ENCODE measurements around the gene SPSB1. TPM values are rescaled to one million over a fixed set of nuclear protein-coding genes. Genes with fewer than 3 reads are reported as not detected.

The SPSB1 gene
- total and polyA plus RNA-seq, 12 donors: 1.4 to 14.0 (median 9.9) TPM

- Histone ChIP-seq H3K4me3 (no peak overlapping the region), H3K9me3 (replicated peaks in 1 of 3) (no peaks in the 10 kb centered on the region), H3K27me3 (no peaks in the 10 kb centered on the region), H3K4me1 (replicated peaks in 1 of 2) (peaks cover 0 to 13% of the 10 kb centered on the region in 2 donors), H3K27ac (no peak overlapping the region), H3K36me3 (replicated peaks in 1 of 2) (no peaks in the 10 kb centered on the region)
- TF ChIP-seq POLR2A (IDR thresholded peaks at IDR 0.05) (no peak), CTCF (IDR thresholded peaks at IDR 0.05) (no peak)
- DNase-seq: no peak
- WGBS, 4 donors: 87 to 96% (median 92%) methylated on average over 7 of the region's 7 CpGs
- intact Hi-C loops (cut with DNase I): no loop called here
Observed at GRCh38 chr1:9317072-9317471, 24.4 kb downstream of the SPSB1 start.

DNA sequence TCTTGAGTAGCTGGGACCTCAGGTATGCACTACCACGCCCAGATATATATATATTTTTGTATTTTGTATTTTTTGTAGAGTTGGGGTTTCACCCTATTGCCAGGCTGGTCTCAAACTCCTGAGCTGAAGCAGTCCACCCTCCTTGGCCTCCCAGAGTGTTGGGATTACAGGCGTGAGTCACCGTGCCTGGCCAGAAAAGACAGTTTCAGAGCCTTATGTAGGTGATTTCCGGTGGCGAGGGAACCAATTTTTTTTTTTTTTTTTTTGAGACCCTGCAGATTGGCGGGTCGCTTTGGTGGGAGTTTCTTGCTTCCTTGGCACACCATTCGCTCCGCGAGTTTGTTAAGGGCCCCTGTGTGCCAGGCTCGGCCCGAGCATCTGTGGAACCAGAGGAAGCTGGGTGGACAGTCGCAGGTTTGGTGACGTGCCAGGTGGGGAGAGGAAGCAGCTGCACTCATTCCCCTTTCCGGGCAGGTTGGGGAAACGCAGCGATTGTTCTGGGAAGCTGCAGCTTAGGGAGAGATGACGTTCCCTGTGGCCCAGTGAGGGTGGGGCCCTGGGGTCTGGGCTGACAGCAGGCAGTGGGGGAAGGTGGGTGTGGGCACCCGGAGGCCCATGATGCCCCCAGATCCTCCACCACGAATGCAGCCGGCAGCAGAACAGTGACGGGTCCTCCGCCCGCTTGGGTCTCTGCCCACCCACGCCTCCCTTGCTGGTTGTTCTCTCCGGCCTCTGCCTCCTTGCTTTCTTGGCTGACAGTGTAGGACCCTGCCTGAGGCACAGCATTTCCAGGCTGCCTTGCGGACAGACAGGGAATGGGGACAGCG is 25.1 kb downstream of the SPSB1 start:
- DNase-seq: peak in 3 of 7 donors; percentile 35 to 53 (median 42)
- peak overlapping the region in 1 of 5 donors; percentile 59 for H3K27ac ChIP-seq
- H3K27me3 ChIP-seq: no peaks in the 10 kb centered on the region
- H3K4me3 ChIP-seq: no peak overlapping the region
- intact Hi-C loops (cut with DNase I): no loop called here
- WGBS, 4 donors: 63 to 72% (median 65%) methylated on average over 23 to 28 of the region's 28 CpGs
- no peaks in the 10 kb centered on the region for H3K9me3 ChIP-seq (replicated peaks in 1 of 3)
- peaks cover 0 to 20% of the 10 kb centered on the region in 2 donors for H3K4me1 ChIP-seq (replicated peaks in 1 of 2)
- no peaks in the 10 kb centered on the region for H3K36me3 ChIP-seq (replicated peaks in 1 of 2)
- TF ChIP-seq CTCF (IDR thresholded peaks at IDR 0.05): no peak
- no peak for TF ChIP-seq POLR2A (IDR thresholded peaks at IDR 0.05)

GRCh38 chr1:9319208-9319788 is 26.6 kb downstream of the SPSB1 start:
- no peaks in the 10 kb centered on the region for H3K27me3 ChIP-seq
- H3K36me3 ChIP-seq (replicated peaks in 1 of 2): no peaks in the 10 kb centered on the region
- no peak for TF ChIP-seq POLR2A (IDR thresholded peaks at IDR 0.05)
- no peak for TF ChIP-seq CTCF (IDR thresholded peaks at IDR 0.05)
- H3K27ac ChIP-seq: no peak overlapping the region
- DNase-seq: no peak
- no peak overlapping the region for H3K4me3 ChIP-seq
- 90 to 95% (median 92%) methylated on average over 7 to 20 of the region's 20 CpGs for WGBS, 4 donors
- peaks cover 0 to 24% of the 10 kb centered on the region in 2 donors for H3K4me1 ChIP-seq (replicated peaks in 1 of 2)
- H3K9me3 ChIP-seq (replicated peaks in 1 of 3): no peaks in the 10 kb centered on the region
- intact Hi-C loops (cut with DNase I): no loop called here

DNA sequence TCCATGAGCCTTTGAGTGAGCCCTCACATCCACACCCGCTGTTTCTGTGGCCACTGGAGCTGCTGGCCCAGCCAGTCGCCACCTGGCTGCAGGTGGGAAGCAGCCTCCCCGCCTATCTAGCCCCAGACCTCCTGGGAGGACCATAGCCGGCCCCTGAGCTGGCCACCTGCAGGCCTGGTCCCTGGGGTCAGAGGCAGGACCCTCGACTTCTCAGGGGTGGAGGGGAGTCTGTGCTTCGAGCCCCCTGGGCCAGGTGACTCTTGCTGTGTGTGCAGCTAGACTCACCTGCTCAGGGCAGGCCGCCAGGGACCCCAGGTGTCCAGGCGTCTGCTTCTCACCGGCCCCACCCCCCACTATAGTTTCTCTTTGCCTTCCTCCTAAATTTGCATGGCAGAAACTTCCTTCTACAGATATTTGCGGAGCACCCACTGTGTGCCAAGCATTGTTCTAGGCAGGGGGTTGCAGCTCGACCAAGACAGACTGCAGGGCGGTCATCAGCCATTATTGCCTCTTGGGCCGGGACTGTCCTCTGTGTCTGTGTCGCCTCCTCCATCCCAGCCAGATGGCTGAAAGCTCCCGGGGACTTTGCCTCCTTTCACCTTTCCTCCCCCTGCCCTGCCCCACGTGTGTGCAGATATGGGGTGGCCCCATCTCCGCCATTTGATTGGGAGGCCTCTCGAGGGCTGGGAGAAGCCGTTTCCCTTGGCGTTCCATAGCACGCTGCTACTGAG is 27.3 kb downstream of the SPSB1 start:
- no peak overlapping the region for H3K27ac ChIP-seq
- 83 to 91% (median 86%) methylated on average over 17 to 21 of the region's 21 CpGs for WGBS, 4 donors
- intact Hi-C loops (cut with DNase I): no loop called here
- TF ChIP-seq POLR2A (IDR thresholded peaks at IDR 0.05) (no peak), CTCF (IDR thresholded peaks at IDR 0.05) (no peak)
- H3K4me3 ChIP-seq: no peak overlapping the region
- H3K9me3 ChIP-seq (replicated peaks in 1 of 3): no peaks in the 10 kb centered on the region
- H3K27me3 ChIP-seq: no peaks in the 10 kb centered on the region
- H3K4me1 ChIP-seq (replicated peaks in 1 of 2): peaks cover 0 to 24% of the 10 kb centered on the region in 2 donors
- no peak for DNase-seq
- no peaks in the 10 kb centered on the region for H3K36me3 ChIP-seq (replicated peaks in 1 of 2)
